K562 (cell line): ENCODE results near the gene CASP1.
"Not testable (repeated sequence)": the region's sequence is repeated elsewhere in the genome, so short reads cannot be mapped to it uniquely, and the experiment has no call there.

Experiments used
- BACH1 ChIP-seq: fragments of 200-800 bp; sonication (Bioruptor generic); IDR thresholded peaks from 2 replicates; pipeline ENCODE4 v1.6.1; 2016; ENCODE audit warnings: missing genetic modification characterization, missing compliant biosample characterization
- EP300 ChIP-seq: IDR thresholded peaks from 2 replicates; pipeline ENCODE4 v1.6.1; 2012; ENCODE audit warnings: low read length, improper control_type of control experiment
- JUND ChIP-seq, 2 experiments: IDR thresholded peaks; 2 replicates in 1 of 2; 3 replicates in 1 of 2; pipeline ENCODE4 v1.6.1; 2011; ENCODE audit warnings: borderline replicate concordance in 2 of 2, low read depth in 2 of 2, low read length in 2 of 2, improper control_type of control experiment in 1 of 2, missing biosample characterization in 1 of 2, missing genetic modification characterization in 1 of 2, missing genetic modification reagents in 1 of 2
- NR2C2 ChIP-seq, 2 experiments: fragments of 200-800 bp in 1 of 2; sonication (Bioruptor generic) in 1 of 2; sonication (generic) in 1 of 2; formaldehyde crosslinking in 1 of 2; IDR thresholded peaks; 2 replicates each; pipeline versions ENCODE4 v1.6.1 to v1.8.0; 2016 to 2022; ENCODE audit warnings: mild to moderate bottlenecking in 1 of 2, missing compliant biosample characterization in 1 of 2, missing genetic modification characterization in 1 of 2, missing genetic modification reagents in 1 of 2
- POLR2A ChIP-seq: fragments of 450-650 bp; conservative IDR thresholded peaks from 2 replicates; pipeline ENCODE4 v1.6.1; 2016
- SMC3 ChIP-seq: conservative IDR thresholded peaks from 2 replicates; pipeline ENCODE4 v1.6.1; 2011; ENCODE audit warnings: low read depth, low read length, improper control_type of control experiment; ENCODE audit not compliant: insufficient read depth
- TBL1XR1 ChIP-seq, 2 experiments: IDR thresholded peaks; 2 replicates each; pipeline ENCODE4 v1.6.1; 2012; ENCODE audit warnings: improper control_type of control experiment in 2 of 2, low read length in 2 of 2, mild to moderate bottlenecking in 1 of 2
- U2AF2 ChIP-seq: fragments of 200-400 bp; formaldehyde crosslinking; optimal IDR thresholded peaks from 2 replicates; pipeline ENCODE3; 2017; ENCODE audit warnings: low read depth, mild to moderate bottlenecking, low read length
- ZNF324 ChIP-seq: fragments of 250-450 bp; sonication (Bioruptor Pico); IDR thresholded peaks from 2 replicates; pipeline ENCODE4 v1.4.0; 2020; ENCODE audit warnings: mild to moderate bottlenecking
- TF ChIP-seq, protein P1 (sequence below), 3 experiments: IDR thresholded peaks in 2 of 3; conservative IDR thresholded peaks in 1 of 3; 2 replicates each; pipeline ENCODE4 v1.5.1; 2011 to 2012; ENCODE audit warnings: low read length in 3 of 3, mild to moderate bottlenecking in 3 of 3, control low read depth in 2 of 3, improper control_type of control experiment in 1 of 3, inconsistent platforms in 1 of 3, low read depth in 1 of 3, mixed read lengths in 1 of 3, moderate library complexity in 1 of 3; ENCODE audit not compliant: insufficient read depth in 2 of 3
- TF ChIP-seq, protein P2 (sequence below), 2 experiments: fragments of 450-650 bp in 1 of 2; sonication (generic) in 1 of 2; formaldehyde crosslinking in 1 of 2; IDR thresholded peaks; 2 replicates each; pipeline versions ENCODE4 v1.7.1 to v1.9.0; 2016 to 2022; ENCODE audit warnings: inconsistent platforms in 1 of 2, mild to moderate bottlenecking in 1 of 2, missing genetic modification reagents in 1 of 2

DNA sequence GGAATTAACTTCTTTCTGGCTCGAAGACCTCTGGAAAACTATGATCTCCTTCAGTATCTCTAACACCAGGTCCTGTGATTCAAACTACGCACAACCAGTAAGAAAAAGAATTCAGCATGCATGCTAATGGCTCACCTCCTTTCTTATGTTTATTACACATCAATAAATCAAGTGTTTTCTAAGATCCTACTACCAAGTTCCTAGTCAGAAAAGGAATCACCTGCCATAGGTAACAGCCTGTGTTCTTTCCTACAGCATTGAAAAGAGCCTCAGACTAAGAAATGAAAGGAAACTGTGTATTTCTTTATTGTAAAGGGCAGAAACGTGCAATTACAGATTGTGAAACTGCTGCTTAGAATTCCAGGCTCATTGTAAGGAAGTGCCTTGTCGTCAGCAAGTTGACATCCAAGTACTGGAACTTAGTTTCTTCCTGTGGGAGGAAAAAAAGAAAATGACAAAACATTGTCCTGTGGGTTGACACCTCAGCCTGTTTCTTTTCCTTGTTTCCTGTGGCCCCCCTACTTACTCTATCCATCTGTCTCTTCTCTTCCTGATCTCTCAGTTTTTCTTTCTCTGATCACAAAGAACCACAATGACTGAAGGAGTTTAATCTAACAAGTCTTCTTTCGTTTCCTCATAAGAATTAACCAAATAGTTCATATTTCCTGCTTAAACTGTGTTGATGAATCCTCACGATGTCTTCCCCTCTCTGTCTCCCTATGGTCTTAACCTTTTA is 45.4 kb upstream of the CASP1 start:
- TF ChIP-seq U2AF2; TBL1XR1 (IDR thresholded peaks at IDR 0.05; ENCODE audit: low read length in 2 of 2); NR2C2 (CRISPR knock-in tag; IDR thresholded peaks at IDR 0.05); NR2C2 (tag; IDR thresholded peaks at IDR 0.05); JUND (IDR thresholded peaks at IDR 0.05; ENCODE audit: borderline replicate concordance, low read depth, low read length); JUND (tag; IDR thresholded peaks at IDR 0.05; ENCODE audit: borderline replicate concordance, low read depth, low read length); SMC3; EP300; POLR2A; BACH1 (tag); ZNF324 (CRISPR knock-in tag): not testable (repeated sequence)
- TF ChIP-seq, protein P1, sequence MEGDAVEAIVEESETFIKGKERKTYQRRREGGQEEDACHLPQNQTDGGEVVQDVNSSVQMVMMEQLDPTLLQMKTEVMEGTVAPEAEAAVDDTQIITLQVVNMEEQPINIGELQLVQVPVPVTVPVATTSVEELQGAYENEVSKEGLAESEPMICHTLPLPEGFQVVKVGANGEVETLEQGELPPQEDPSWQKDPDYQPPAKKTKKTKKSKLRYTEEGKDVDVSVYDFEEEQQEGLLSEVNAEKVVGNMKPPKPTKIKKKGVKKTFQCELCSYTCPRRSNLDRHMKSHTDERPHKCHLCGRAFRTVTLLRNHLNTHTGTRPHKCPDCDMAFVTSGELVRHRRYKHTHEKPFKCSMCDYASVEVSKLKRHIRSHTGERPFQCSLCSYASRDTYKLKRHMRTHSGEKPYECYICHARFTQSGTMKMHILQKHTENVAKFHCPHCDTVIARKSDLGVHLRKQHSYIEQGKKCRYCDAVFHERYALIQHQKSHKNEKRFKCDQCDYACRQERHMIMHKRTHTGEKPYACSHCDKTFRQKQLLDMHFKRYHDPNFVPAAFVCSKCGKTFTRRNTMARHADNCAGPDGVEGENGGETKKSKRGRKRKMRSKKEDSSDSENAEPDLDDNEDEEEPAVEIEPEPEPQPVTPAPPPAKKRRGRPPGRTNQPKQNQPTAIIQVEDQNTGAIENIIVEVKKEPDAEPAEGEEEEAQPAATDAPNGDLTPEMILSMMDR (IDR thresholded peaks at IDR 0.05 in 2 of 3, conservative IDR thresholded peaks at IDR 0.05 in 1 of 3; ENCODE audit: insufficient read depth in 2 of 3, low read depth in 1 of 3, low read length in 3 of 3): not testable (repeated sequence)
- TF ChIP-seq, protein P2, sequence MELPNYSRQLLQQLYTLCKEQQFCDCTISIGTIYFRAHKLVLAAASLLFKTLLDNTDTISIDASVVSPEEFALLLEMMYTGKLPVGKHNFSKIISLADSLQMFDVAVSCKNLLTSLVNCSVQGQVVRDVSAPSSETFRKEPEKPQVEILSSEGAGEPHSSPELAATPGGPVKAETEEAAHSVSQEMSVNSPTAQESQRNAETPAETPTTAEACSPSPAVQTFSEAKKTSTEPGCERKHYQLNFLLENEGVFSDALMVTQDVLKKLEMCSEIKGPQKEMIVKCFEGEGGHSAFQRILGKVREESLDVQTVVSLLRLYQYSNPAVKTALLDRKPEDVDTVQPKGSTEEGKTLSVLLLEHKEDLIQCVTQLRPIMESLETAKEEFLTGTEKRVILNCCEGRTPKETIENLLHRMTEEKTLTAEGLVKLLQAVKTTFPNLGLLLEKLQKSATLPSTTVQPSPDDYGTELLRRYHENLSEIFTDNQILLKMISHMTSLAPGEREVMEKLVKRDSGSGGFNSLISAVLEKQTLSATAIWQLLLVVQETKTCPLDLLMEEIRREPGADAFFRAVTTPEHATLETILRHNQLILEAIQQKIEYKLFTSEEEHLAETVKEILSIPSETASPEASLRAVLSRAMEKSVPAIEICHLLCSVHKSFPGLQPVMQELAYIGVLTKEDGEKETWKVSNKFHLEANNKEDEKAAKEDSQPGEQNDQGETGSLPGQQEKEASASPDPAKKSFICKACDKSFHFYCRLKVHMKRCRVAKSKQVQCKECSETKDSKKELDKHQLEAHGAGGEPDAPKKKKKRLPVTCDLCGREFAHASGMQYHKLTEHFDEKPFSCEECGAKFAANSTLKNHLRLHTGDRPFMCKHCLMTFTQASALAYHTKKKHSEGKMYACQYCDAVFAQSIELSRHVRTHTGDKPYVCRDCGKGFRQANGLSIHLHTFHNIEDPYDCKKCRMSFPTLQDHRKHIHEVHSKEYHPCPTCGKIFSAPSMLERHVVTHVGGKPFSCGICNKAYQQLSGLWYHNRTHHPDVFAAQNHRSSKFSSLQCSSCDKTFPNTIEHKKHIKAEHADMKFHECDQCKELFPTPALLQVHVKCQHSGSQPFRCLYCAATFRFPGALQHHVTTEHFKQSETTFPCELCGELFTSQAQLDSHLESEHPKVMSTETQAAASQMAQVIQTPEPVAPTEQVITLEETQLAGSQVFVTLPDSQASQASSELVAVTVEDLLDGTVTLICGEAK (IDR thresholded peaks at IDR 0.05): not testable (repeated sequence)
- TF ChIP-seq, protein P2 (CRISPR knock-in tag; IDR thresholded peaks at IDR 0.05): not testable (repeated sequence)
